NOMO-1 treated with DMSO at 0.1 percent for 48 hours (cell line): ENCODE results near the gene ACTN1.
"Not testable (repeated sequence)": the region's sequence is repeated elsewhere in the genome, so short reads cannot be mapped to it uniquely, and the experiment has no call there.

ENCODE experiments used
- DNase-seq: peaks from one replicate; lab custom pipeline; 2025; ENCODE audit not compliant: unreplicated experiment; lab: John Stamatoyannopoulos, UW

ACTN1 gene

GRCh38 chr14:68986926-68987652, 8.0 kb upstream of the ACTN1 start:
- DNase-seq, result no peak

GRCh38 chr14:68986225-68986624, 7.1 kb upstream of the ACTN1 start:
- no peak for DNase-seq

GRCh38 chr14:68984686-68985085, 5.6 kb upstream of the ACTN1 start:
- no peak for DNase-seq

GRCh38 chr14:68983191-68983590, 4.1 kb upstream of the ACTN1 start:
- no peak for DNase-seq

GRCh38 chr14:68982581-68982980, 3.5 kb upstream of the ACTN1 start:
- DNase-seq, result no peak

GRCh38 chr14:68981539-68981976, 2.5 kb upstream of the ACTN1 start:
- no peak for DNase-seq

- DNase-seq, result no peak
Observed at GRCh38 chr14:68981139-68981538, 2.0 kb upstream of the ACTN1 start.

- no peak for DNase-seq
Observed at GRCh38 chr14:68979722-68980451, 785 bp upstream of the ACTN1 start.

GRCh38 chr14:68978172-68978911, 760 bp downstream of the ACTN1 start:
- peak; percentile 48 for DNase-seq

GRCh38 chr14:68977718-68978171, 1.4 kb downstream of the ACTN1 start:
- peak; percentile 35 for DNase-seq

- DNase-seq, result peak; percentile 33
Observed at GRCh38 chr14:68977180-68977717, 1.9 kb downstream of the ACTN1 start.

GRCh38 chr14:68976160-68977067, 2.7 kb downstream of the ACTN1 start:
- no peak for DNase-seq

GRCh38 chr14:68975667-68976066, 3.4 kb downstream of the ACTN1 start:
- DNase-seq, result no peak

GRCh38 chr14:68974759-68975347, 4.2 kb downstream of the ACTN1 start:
- no peak for DNase-seq

GRCh38 chr14:68973639-68974038, 5.5 kb downstream of the ACTN1 start:
- no peak for DNase-seq

GRCh38 chr14:68973219-68973565, 5.9 kb downstream of the ACTN1 start:
- DNase-seq, result not testable (repeated sequence)

GRCh38 chr14:68972507-68973218, 6.4 kb downstream of the ACTN1 start:
- DNase-seq, result no peak

GRCh38 chr14:68971411-68972035, 7.6 kb downstream of the ACTN1 start:
- DNase-seq, result no peak

GRCh38 chr14:68970736-68971135, 8.4 kb downstream of the ACTN1 start:
- no peak for DNase-seq
